HepG2 (cell line): ENCODE measurements around the gene TMEM38A.
"Not testable (repeated sequence)": the region's sequence is repeated elsewhere in the genome, so short reads cannot be mapped to it uniquely, and the experiment has no call there.

ENCODE experiments used
- CTCF ChIP-seq: sonication (generic); formaldehyde crosslinking; IDR thresholded peaks from 2 replicates; pipeline ENCODE4 v1.5.0; 2020; ENCODE audit warnings: mild to moderate bottlenecking, missing genetic modification reagents, moderate library complexity
- EP300 ChIP-seq, 3 experiments: sonication (generic) in 1 of 3; formaldehyde crosslinking in 1 of 3; IDR thresholded peaks; 2 replicates each; pipeline versions ENCODE4 v1.5.1 to v1.6.1; 2011 to 2020; ENCODE audit warnings: low read depth in 2 of 3, low read length in 2 of 3, borderline replicate concordance in 1 of 3, improper control_type of control experiment in 1 of 3, mild to moderate bottlenecking in 1 of 3, missing genetic modification reagents in 1 of 3, moderate library complexity in 1 of 3
- JARID2 ChIP-seq: sonication (generic); formaldehyde crosslinking; IDR thresholded peaks from 2 replicates; pipeline ENCODE4 v1.8.1; 2023; ENCODE audit warnings: missing genetic modification reagents, inconsistent platforms; ENCODE audit not compliant: insufficient replicate concordance
- RERE ChIP-seq: IDR thresholded peaks from 2 replicates; pipeline ENCODE4 v1.6.1; 2016; ENCODE audit warnings: low read depth, missing genetic modification reagents, missing compliant biosample characterization
- RXRA ChIP-seq: sonication (generic); formaldehyde crosslinking; IDR thresholded peaks from 2 replicates; pipeline ENCODE4 v1.5.1; 2020; ENCODE audit warnings: missing genetic modification reagents

GRCh38 chr19:16710870-16711269, 49.9 kb downstream of the TMEM38A start:
- not testable (repeated sequence) for TF ChIP-seq EP300 (IDR thresholded peaks at IDR 0.05; ENCODE audit: low read depth in 2 of 2, low read length in 2 of 2); EP300 (CRISPR knock-in tag; IDR thresholded peaks at IDR 0.05; ENCODE audit: borderline replicate concordance); RXRA (CRISPR knock-in tag); JARID2 (CRISPR knock-in tag); CTCF (CRISPR knock-in tag); RERE (CRISPR knock-in tag)
